Stimulated activated CD8-positive, alpha-beta memory T cell treated with anti-CD3 and anti-CD28 coated beads, Interleukin-4, amount 100 ng/mL, for 48 hours (primary cell): ENCODE measurements around the gene TMEM196.
"Not testable (repeated sequence)": the region's sequence is repeated elsewhere in the genome, so short reads cannot be mapped to it uniquely, and the experiment has no call there.

ENCODE experiments used
- DNase-seq: peaks from one replicate; pipeline ENCODE4 v3.0.0-alpha.2; 2020

TMEM196 gene

GRCh38 chr7:19705663-19706062, 67.8 kb downstream of the TMEM196 start:
- DNase-seq = no peak

- no peak for DNase-seq
Observed at GRCh38 chr7:19701471-19701870, 71.9 kb downstream of the TMEM196 start.

DNA sequence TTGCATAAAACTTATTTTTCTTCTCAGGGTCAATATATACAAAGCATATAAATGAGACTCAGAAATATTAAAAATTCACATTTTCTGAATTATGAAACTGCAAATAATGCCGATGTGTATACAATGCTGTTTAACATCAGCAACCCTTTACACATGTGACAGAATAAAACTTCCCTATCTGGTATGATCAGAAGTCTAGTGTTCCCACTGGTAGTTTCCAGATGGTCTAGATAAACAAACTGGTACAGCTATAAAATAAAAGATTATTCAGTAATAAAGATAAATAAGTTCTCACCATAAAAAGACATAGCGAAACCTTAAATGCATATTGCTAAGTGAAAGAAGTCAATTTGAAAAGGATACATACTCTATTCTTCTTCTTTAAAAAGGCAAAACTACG, 72.5 kb downstream of the TMEM196 start:
- no peak for DNase-seq

GRCh38 chr7:19698331-19698730, 75.1 kb downstream of the TMEM196 start:
- no peak for DNase-seq

GRCh38 chr7:19696926-19697325, 76.5 kb downstream of the TMEM196 start:
- no peak for DNase-seq

- DNase-seq = no peak
Observed at GRCh38 chr7:19692111-19692828, 81.1 kb downstream of the TMEM196 start.

DNA sequence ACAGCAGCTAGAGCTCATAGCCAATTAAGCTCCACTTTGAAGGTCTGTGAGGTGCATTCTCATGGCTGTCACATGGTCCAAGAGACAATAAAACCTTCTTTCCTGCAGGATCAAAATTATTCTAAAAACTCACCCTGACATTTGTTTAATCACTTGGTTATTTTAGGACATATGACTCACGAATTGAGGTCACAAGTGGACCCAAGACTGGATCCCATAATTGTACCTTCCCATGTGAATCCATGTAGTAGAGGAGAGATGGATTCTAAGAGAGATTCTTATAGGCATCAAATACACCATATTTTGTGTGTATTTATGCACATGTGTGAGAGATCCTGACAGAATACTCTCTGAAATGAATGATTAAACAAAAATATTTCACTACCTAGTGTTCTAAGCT, 82.7 kb downstream of the TMEM196 start:
- no peak for DNase-seq

- DNase-seq = not testable (repeated sequence)
Observed at GRCh38 chr7:19689130-19689529, 84.3 kb downstream of the TMEM196 start.

- DNase-seq = no peak
Observed at GRCh38 chr7:19681596-19681995, 91.8 kb downstream of the TMEM196 start.

- DNase-seq = no peak
Observed at GRCh38 chr7:19677180-19677579, 96.2 kb downstream of the TMEM196 start.

GRCh38 chr7:19675816-19676215, 97.6 kb downstream of the TMEM196 start:
- no peak for DNase-seq

- no peak for DNase-seq
Observed at GRCh38 chr7:19674266-19674960, 99.0 kb downstream of the TMEM196 start.

DNA sequence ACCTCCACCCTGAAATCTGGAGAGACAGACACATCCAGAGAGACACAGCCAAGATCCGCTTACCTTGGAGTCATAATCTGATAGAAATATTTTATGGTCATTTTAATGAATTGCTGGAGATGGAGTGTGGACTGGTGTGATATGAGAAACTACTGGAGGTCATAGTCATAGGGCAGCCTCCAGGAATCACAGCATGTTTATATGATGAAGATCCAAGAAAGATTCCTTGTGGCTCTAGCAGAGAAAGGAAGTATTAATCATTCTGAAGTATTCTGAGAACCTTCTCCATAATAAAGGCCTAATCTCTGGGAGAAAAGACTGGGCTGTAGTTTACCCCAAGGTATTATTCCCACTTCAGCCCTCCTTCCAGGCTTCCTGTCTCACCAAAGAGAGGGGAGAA, 102.6 kb downstream of the TMEM196 start:
- DNase-seq = no peak
